AG04450 (cell line): Measurements from ENCODE around the gene ERCC5. TPM values are rescaled to one million over a fixed set of nuclear protein-coding genes. Genes with fewer than 3 reads are reported as not detected.

ENCODE experiments used
- CTCF ChIA-PET: fragments of 300-600, 350-600 bp; formaldehyde crosslinking; extraction: SDS; loops from one replicate; lab custom pipeline; 2022; ENCODE audit warnings: antibody characterized with exemption, inconsistent platforms; lab: Charles Lee
- POLR2A ChIA-PET: fragments of 350-600 bp; formaldehyde crosslinking; extraction: SDS; loops from one replicate; lab custom pipeline; 2021; ENCODE audit warnings: antibody characterized with exemption, inconsistent platforms; lab: Yijun Ruan, JAX
- DNase-seq: peaks from one replicate; pipeline ENCODE4 v3.0.0-alpha.2; 2011; ENCODE audit warnings: low read depth, low spot score
- H3K27ac ChIP-seq: one replicate; pipeline ENCODE4 v1.5.1; 2012; ENCODE audit warnings: low read depth, low read length, control low read depth
- H3K27me3 ChIP-seq: one replicate; pipeline ENCODE4 v1.6.0; 2012; ENCODE audit warnings: low read length; ENCODE audit not compliant: control insufficient read depth, insufficient read depth
- H3K4me3 ChIP-seq: 2 replicates; pipeline ENCODE4 v1.5.1; 2011; ENCODE audit warnings: mild to moderate bottlenecking, low read depth, low read length, control low read depth
- H3K9me3 ChIP-seq: 2 replicates; pipeline ENCODE4 v1.5.1; 2012; ENCODE audit warnings: low read length; ENCODE audit not compliant: control insufficient read depth, insufficient read depth
- CTCF ChIP-seq: IDR thresholded peaks from 2 replicates; pipeline ENCODE4 v1.5.1; 2011; ENCODE audit warnings: low read depth, low read length, control low read depth, inconsistent platforms
- polyA minus RNA-seq: library from RNA; depleted of rRNA, polyadenylated mRNA; stranded (reverse); fragments of >200 nt; gene quantifications from 2 replicates; pipeline ENCODE4 v1.2.3, GENCODE V29; 2011; rRNA and poly(A)+ RNA removed
- polyA plus RNA-seq: library from polyadenylated mRNA; depleted of rRNA; stranded (reverse); fragments of >200 nt; gene quantifications from 2 replicates; pipeline ENCODE4 v1.2.3, GENCODE V29; 2011; rRNA removed

Gene ERCC5
- polyA plus RNA-seq: 39.2 and 47.6 TPM in 2 replicates
- polyA minus RNA-seq: 26.3 and 27.8 TPM in 2 replicates

DNA sequence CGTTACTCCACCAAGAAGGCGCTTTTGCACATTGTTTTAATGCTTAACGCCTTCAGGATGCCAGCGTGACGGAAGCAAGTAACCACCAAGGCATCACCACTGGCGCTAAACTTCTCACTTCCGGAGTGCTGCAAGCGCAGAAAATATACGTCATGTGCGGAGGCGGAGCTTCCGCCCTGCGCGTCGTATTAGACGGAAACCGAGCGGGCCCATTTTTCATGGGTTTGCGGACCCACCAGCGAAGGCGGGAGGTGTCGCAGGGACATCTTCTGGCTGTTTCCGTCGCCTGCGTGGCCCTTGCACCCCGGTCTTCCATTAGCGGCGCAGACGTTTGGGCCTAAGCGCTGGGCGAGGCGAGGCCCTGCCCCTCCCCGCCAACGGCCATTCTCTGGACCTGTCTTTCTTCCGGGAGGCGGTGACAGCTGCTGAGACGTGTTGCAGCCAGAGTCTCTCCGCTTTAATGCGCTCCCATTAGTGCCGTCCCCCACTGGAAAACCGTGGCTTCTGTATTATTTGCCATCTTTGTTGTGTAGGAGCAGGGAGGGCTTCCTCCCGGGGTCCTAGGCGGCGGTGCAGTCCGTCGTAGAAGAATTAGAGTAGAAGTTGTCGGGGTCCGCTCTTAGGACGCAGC lies at the start of gene ERCC5:
ERCC5 (plus strand) TSS at position 403 of the 631 bp plus-strand sequence. CDS start 235 bp downstream, outside the sequence.
- Histone ChIP-seq H3K27me3 (no peaks in the 10 kb centered on the region), H3K27ac (peak within 1 kb of the TSS; percentile 92), H3K9me3 (no peaks in the 10 kb centered on the region; the same call in 1 of the 2 replicates), H3K4me3 (peak within 1 kb of the TSS; percentile 95)
- ChIA-PET POLR2A (interaction anchor here (1.0 to 2.3 kb wide), 8 partner anchors 20 to 254 kb away, joined by 3 to 15 read pairs (median 4); partner anchors contain the start of genes TEX30 and TPP2), CTCF (interaction anchor here (0.7 to 2.4 kb wide), 8 partner anchors 18 to 266 kb away, joined by 3 to 11 read pairs (median 4); no protein-coding TSS in a partner anchor)
- no peak for TF ChIP-seq CTCF
- DNase-seq: peak; percentile 79

GRCh38 chr13:102798581-102799425 lies 47.0 kb upstream of the ERCC5 start, which contains the start of the genes BIVM and POGLUT2:
BIVM (plus strand) TSS chr13:102799119; CDS start chr13:102807268, 8,149 bp downstream.
POGLUT2 (minus strand) TSS chr13:102798976; CDS start chr13:102798670, 306 bp downstream.
- ChIA-PET POLR2A (interaction anchor here (1.0 to 1.9 kb wide), 4 partner anchors 25 to 202 kb away, joined by 4 to 10 read pairs (median 5); partner anchors contain the start of genes ERCC5, TEX30 and TPP2), CTCF (interaction anchor here (1.0 to 2.9 kb wide), 9 partner anchors 9 to 219 kb away, joined by 3 to 16 read pairs (median 10); partner anchors contain the start of gene ERCC5)
- Histone ChIP-seq H3K9me3 (no peaks in the 10 kb centered on the region; the same call in 1 of the 2 replicates), H3K27ac (peak within 1 kb of the TSS; percentile 65), H3K27me3 (no peaks in the 10 kb centered on the region), H3K4me3 (peak within 1 kb of the TSS; percentile 87)
- DNase-seq: peak; percentile 76
- TF ChIP-seq CTCF: no peak

GRCh38 chr13:102799426-102800144 lies 46.2 kb upstream of the ERCC5 start:
- Histone ChIP-seq H3K9me3 (no peaks in the 10 kb centered on the region; the same call in 1 of the 2 replicates), H3K27ac (peak overlapping the region; percentile 65), H3K4me3 (peak overlapping the region; percentile 87), H3K27me3 (no peaks in the 10 kb centered on the region)
- ChIA-PET POLR2A (interaction anchor here (1.0 to 1.9 kb wide), 5 partner anchors 26 to 203 kb away, joined by 4 to 10 read pairs (median 6); partner anchors contain the start of genes ERCC5, TEX30 and TPP2), CTCF (interaction anchor here (0.7 to 2.9 kb wide), 21 partner anchors 9 to 220 kb away, joined by 3 to 17 read pairs (median 5); partner anchors contain the start of gene ERCC5)
- DNase-seq: no peak
- no peak for TF ChIP-seq CTCF

DNA sequence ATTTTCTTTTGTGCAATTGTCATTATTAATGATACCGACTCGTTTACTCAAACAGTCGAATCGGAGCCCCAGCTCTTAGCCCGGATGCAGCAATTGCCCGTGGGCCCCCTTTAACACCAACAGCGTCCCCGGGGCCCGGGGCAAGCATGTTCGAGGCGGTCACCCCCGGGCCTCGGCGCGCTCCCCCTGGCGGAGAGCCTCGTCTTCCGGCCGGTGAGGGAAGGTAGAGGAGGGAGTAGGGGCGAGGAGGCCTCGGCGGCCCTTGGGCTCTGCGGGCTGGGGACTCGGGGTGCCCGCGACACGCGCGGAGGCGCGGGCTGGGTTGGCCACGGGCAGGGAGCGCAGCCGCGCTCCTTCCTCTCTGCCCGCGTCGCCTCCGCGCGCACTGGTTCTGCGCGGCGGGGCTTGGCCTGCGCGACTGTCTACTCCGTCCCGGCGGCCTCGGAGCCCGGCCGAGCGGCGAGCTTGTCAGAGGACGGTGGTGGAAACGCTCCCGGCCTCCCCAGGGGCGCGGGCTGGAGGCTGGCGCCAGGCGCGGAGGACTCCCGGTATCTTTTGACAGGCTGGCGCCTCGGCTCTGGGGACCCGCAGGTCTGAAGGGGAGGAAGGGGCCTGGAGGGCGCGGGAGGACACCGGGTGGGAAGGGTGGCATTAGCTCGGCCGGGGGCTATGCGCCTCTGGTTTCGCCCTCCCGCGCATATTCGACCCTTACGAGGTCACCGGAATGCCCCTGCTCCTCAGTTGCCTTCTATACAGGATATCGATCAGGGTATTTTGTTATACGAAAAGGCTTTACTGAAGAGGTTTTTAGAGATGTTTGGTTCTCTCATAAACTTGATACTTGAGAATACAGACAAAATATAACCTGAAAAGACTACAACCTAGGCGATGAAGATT lies 45.4 kb upstream of the ERCC5 start:
- CTCF ChIA-PET: interaction anchor here (0.7 to 2.9 kb wide), 25 partner anchors 8 to 221 kb away, joined by 3 to 17 read pairs (median 5); partner anchors contain the start of gene ERCC5
- TF ChIP-seq CTCF: peak; percentile 81
- DNase-seq: peak; percentile 26
- H3K27me3 ChIP-seq: no peaks in the 10 kb centered on the region
- H3K4me3 ChIP-seq: peak overlapping the region; percentile 87
- POLR2A ChIA-PET: interaction anchor here (0.7 to 1.9 kb wide), 6 partner anchors 25 to 204 kb away, joined by 3 to 10 read pairs (median 5); partner anchors contain the start of genes ERCC5, TEX30 and TPP2
- no peaks in the 10 kb centered on the region; the same call in 1 of the 2 replicates for H3K9me3 ChIP-seq
- peak overlapping the region; percentile 68 for H3K27ac ChIP-seq
